Skeletal muscle satellite cell (primary cell): ENCODE results near the gene DHRS7C.

Experiments used
- H3K27me3 ChIP-seq: 2 replicates; pipeline ENCODE4 v1.7.0; 2013; ENCODE audit warnings: low read length; ENCODE audit not compliant: control insufficient read depth, insufficient read depth
- H3K36me3 ChIP-seq: 2 replicates; pipeline ENCODE4 v1.7.0; 2013; ENCODE audit warnings: mild to moderate bottlenecking, control low read depth, low read length; ENCODE audit not compliant: insufficient read depth
- H3K4me1 ChIP-seq: 2 replicates; pipeline ENCODE4 v1.7.0; 2013; ENCODE audit warnings: low read length; ENCODE audit not compliant: control insufficient read depth, insufficient read depth
- H3K4me2 ChIP-seq: 2 replicates; pipeline ENCODE4 v1.7.0; 2013; ENCODE audit warnings: mild to moderate bottlenecking, low read length
- H3K4me3 ChIP-seq: 2 replicates; pipeline ENCODE4 v1.7.0; 2013; ENCODE audit warnings: low read length
- H3K9ac ChIP-seq: 2 replicates; pipeline ENCODE4 v1.7.0; 2013; ENCODE audit warnings: mild to moderate bottlenecking, low read depth, low read length, moderate library complexity
- H3K9me3 ChIP-seq: replicated peaks from 2 replicates; pipeline ENCODE4 v1.7.0; 2013; ENCODE audit warnings: mild to moderate bottlenecking, control low read depth, low read length

The DHRS7C gene

DNA sequence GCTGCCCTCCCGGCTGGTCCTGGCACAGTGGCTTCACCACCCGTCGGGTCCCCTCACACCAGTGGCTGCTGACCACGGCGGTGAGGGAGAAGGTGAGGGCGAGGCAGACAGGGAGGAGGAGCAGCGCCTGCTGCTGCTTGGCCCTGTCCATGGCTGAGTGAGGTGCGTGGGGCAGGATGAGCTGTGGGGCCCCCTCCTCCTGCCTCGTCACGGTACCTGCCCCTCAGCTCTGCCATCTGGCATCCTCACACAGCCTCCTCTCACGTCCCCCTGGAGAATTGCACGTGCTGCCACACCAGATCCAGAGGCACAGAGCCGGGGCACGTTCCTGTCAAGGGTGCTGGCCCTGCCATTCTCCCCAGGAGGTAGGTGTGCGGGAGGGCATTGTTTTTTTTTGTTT, 30.5 kb upstream of the DHRS7C start, which contains the start of gene GSG1L2:
GSG1L2 (minus strand) TSS at position 159 of the 400 bp plus-strand sequence; CDS start at position 151, 8 bp downstream.
- no peaks in the 10 kb centered on the region for H3K36me3 ChIP-seq
- H3K9me3 ChIP-seq: no peaks in the 10 kb centered on the region
- H3K4me2 ChIP-seq: no peak within 1 kb of the TSS
- H3K4me3 ChIP-seq: no peak within 1 kb of the TSS
- H3K4me1 ChIP-seq: no peaks in the 10 kb centered on the region
- H3K9ac ChIP-seq: no peak within 1 kb of the TSS
- no peaks in the 10 kb centered on the region for H3K27me3 ChIP-seq

DNA sequence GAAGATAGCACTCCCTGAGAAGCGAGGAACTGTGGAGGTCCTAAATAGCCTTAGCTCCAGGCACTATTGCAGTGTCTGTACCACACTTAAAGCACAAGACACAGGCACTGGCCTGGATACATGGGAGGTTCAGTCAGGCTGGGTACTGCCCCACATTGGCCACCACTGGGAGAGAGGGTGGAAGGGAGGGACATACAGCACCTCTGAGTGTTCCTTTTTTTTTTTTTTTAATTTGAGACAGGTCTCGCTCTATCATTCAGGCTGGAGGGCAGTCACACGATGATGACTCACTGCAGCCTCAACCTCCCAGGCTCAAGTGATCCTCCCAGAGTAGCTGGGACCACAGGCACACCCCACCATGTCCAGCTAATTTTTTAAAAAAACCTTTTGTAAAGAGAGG, 29.1 kb upstream of the DHRS7C start:
- H3K9ac ChIP-seq: no peak overlapping the region
- H3K4me2 ChIP-seq: no peak overlapping the region
- H3K9me3 ChIP-seq: no peaks in the 10 kb centered on the region
- H3K4me3 ChIP-seq: no peak overlapping the region
- no peaks in the 10 kb centered on the region for H3K36me3 ChIP-seq
- H3K27me3 ChIP-seq: no peaks in the 10 kb centered on the region
- no peaks in the 10 kb centered on the region for H3K4me1 ChIP-seq

- Histone ChIP-seq H3K27me3 (no peaks in the 10 kb centered on the region), H3K4me3 (no peak overlapping the region), H3K9ac (no peak overlapping the region), H3K4me1 (no peaks in the 10 kb centered on the region), H3K36me3 (no peaks in the 10 kb centered on the region), H3K9me3 (no peaks in the 10 kb centered on the region), H3K4me2 (no peak overlapping the region)
These were observed 27.4 kb upstream of the DHRS7C start for GRCh38 chr17:9818760-9819159.

- H3K9ac ChIP-seq: no peak overlapping the region
- no peak overlapping the region for H3K4me3 ChIP-seq
- H3K4me2 ChIP-seq: no peak overlapping the region
- H3K4me1 ChIP-seq: no peaks in the 10 kb centered on the region
- H3K27me3 ChIP-seq: no peaks in the 10 kb centered on the region
- no peaks in the 10 kb centered on the region for H3K9me3 ChIP-seq
- no peaks in the 10 kb centered on the region for H3K36me3 ChIP-seq
These were observed 25.7 kb upstream of the DHRS7C start for GRCh38 chr17:9817086-9817485.

DNA sequence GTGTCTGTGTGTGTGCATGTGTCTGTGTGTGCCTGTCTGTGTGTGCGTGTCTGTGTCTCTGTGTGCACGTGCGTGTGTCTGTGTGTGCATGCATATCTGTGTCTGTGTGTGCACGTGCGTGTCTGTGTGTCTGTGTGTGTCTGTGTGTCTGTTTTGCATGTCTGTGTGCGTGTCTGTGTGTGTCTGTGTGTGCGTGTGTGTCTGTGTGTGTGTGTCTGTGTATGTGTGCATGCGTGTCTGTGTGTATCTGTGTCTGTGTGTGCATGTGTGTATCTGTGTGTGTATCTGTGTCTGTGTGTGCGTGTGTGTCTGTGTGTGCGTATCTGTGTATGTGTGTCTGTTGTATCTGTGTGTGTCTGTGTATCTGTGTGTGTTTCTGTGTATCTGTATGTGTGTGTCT, 25.1 kb upstream of the DHRS7C start:
- H3K9ac ChIP-seq: no peak overlapping the region
- H3K4me1 ChIP-seq: no peaks in the 10 kb centered on the region
- no peaks in the 10 kb centered on the region for H3K9me3 ChIP-seq
- no peak overlapping the region for H3K4me3 ChIP-seq
- no peaks in the 10 kb centered on the region for H3K36me3 ChIP-seq
- H3K27me3 ChIP-seq: no peaks in the 10 kb centered on the region
- H3K4me2 ChIP-seq: no peak overlapping the region

- H3K4me2 ChIP-seq: no peak overlapping the region
- no peaks in the 10 kb centered on the region for H3K36me3 ChIP-seq
- H3K4me1 ChIP-seq: no peaks in the 10 kb centered on the region
These were observed 23.0 kb upstream of the DHRS7C start for GRCh38 chr17:9814337-9814945.

GRCh38 chr17:9813166-9813565, 21.8 kb upstream of the DHRS7C start:
- Histone ChIP-seq H3K9ac (no peak overlapping the region), H3K4me1 (no peaks in the 10 kb centered on the region), H3K36me3 (no peaks in the 10 kb centered on the region), H3K4me2 (no peak overlapping the region), H3K27me3 (no peaks in the 10 kb centered on the region), H3K4me3 (no peak overlapping the region), H3K9me3 (no peaks in the 10 kb centered on the region)

More at GRCh38 chr17:9814337-9814945, 23.0 kb upstream of the DHRS7C start:
- Histone ChIP-seq H3K4me3 (no peak overlapping the region), H3K9ac (no peak overlapping the region), H3K27me3 (no peaks in the 10 kb centered on the region), H3K9me3 (no peaks in the 10 kb centered on the region)

DNA sequence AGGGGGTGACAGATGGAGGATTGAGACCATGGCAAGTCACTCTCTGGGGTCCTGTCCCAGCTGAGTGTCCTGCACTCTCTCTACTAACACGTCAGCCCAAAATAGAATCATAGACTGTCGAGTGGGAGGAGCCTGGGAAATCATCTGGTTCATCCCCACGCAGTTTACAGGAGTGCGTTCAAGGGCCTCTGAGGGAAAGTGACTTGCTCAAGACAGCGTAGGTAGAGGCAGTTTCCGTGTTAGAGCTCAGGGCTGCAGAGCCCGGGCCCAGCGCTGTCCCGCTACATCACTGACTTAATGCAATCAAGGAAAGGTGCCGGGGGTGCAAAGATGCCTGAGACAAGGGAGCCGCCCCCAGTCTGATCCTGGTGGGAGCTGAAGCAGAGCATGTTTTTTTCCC, 20.1 kb upstream of the DHRS7C start:
- no peak overlapping the region for H3K9ac ChIP-seq
- no peak overlapping the region for H3K4me3 ChIP-seq
- no peaks in the 10 kb centered on the region for H3K27me3 ChIP-seq
- no peaks in the 10 kb centered on the region for H3K36me3 ChIP-seq
- H3K4me1 ChIP-seq: no peaks in the 10 kb centered on the region
- no peak overlapping the region for H3K4me2 ChIP-seq
- no peaks in the 10 kb centered on the region for H3K9me3 ChIP-seq

GRCh38 chr17:9811086-9811485, 19.7 kb upstream of the DHRS7C start:
- no peaks in the 10 kb centered on the region for H3K4me1 ChIP-seq
- H3K9me3 ChIP-seq: no peaks in the 10 kb centered on the region
- H3K9ac ChIP-seq: no peak overlapping the region
- H3K4me2 ChIP-seq: no peak overlapping the region
- no peaks in the 10 kb centered on the region for H3K36me3 ChIP-seq
- H3K4me3 ChIP-seq: no peak overlapping the region
- no peaks in the 10 kb centered on the region for H3K27me3 ChIP-seq

GRCh38 chr17:9810100-9810949, 18.9 kb upstream of the DHRS7C start:
- H3K4me3 ChIP-seq: no peak overlapping the region
- H3K27me3 ChIP-seq: no peaks in the 10 kb centered on the region
- H3K9me3 ChIP-seq: no peaks in the 10 kb centered on the region
- no peak overlapping the region for H3K9ac ChIP-seq
- H3K4me1 ChIP-seq: no peaks in the 10 kb centered on the region
- no peak overlapping the region for H3K4me2 ChIP-seq
- no peaks in the 10 kb centered on the region for H3K36me3 ChIP-seq

DNA sequence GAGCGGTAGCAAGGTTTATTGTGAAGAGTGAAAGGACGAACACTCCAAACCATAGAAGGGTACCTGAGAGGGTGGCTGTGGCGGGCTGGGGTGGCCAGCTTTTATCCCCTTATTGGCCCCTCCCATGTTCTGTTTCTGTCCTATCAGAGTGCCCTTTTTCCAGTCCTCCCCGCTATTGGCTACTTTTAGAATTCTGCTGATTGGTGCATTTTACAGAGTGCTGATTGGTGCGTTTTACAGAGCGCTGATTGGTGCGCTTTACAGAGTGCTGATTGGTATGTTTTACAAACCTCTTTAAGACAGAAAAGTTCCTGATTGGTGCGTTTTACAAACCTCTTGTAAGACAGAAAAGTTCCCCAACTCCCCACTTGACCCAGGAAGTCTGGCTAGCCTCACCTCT, 18.0 kb upstream of the DHRS7C start:
- Histone ChIP-seq H3K36me3 (no peaks in the 10 kb centered on the region), H3K9ac (no peak overlapping the region), H3K27me3 (no peaks in the 10 kb centered on the region), H3K4me2 (no peak overlapping the region), H3K4me3 (no peak overlapping the region), H3K4me1 (no peaks in the 10 kb centered on the region), H3K9me3 (no peaks in the 10 kb centered on the region)

DNA sequence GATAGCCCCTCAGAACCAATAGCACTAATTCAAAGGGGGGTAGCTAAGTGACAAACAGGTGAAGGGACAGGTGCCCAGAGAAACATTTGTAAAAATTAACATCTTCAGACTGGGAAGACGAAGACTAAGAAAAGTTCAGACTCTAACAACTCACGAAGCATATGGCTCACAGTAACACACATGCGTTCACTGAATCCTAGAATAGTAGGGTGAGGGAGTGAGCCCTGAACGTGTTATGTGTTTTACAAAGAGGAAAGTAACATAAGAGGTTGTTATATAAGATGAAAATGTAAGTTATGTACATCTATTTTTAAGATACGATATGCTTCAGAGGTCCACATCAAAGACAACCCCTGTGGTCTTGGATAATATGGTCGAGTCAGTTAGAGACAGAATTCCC, 15.3 kb upstream of the DHRS7C start:
- no peak overlapping the region for H3K4me2 ChIP-seq
- no peaks in the 10 kb centered on the region for H3K27me3 ChIP-seq
- H3K4me3 ChIP-seq: no peak overlapping the region
- H3K36me3 ChIP-seq: no peaks in the 10 kb centered on the region
- no peak overlapping the region for H3K9ac ChIP-seq
- no peaks in the 10 kb centered on the region for H3K4me1 ChIP-seq
- H3K9me3 ChIP-seq: no peaks in the 10 kb centered on the region
